Spleen (tissue), 11 donors: Measurements from ENCODE around the gene EAPP. TPM values are rescaled to one million over a fixed set of nuclear protein-coding genes. Genes with fewer than 3 reads are reported as not detected.
A peak's percentile ranks its signal among the peaks of the same experiment; 100 is the strongest.
"Not testable (repeated sequence)": the region's sequence is repeated elsewhere in the genome, so short reads cannot be mapped to it uniquely, and the experiment has no call there.

Experiments
- DNase-seq: peaks from one replicate; pipeline ENCODE4 v3.0.0-alpha.2; 2020
- H3K27ac ChIP-seq, 8 donors: fragments of 200-600 bp; sonication (generic) in 7 of 8; 1 replicate in 4 of 8; 2 replicates in 4 of 8; pipeline versions ENCODE4 v1.5.0 to v1.8.0; 2016 to 2021; ENCODE audit warnings: inconsistent platforms in 4 of 8, mild to moderate bottlenecking in 4 of 8, moderate library complexity in 1 of 8
- H3K27me3 ChIP-seq, 7 donors: fragments of 200-600 bp; sonication (generic) in 6 of 7; replicated peaks in 1 of 7; 1 replicate in 4 of 7; 2 replicates in 3 of 7; pipeline versions ENCODE4 v1.5.0 to v1.8.0; 2016 to 2021; ENCODE audit warnings: inconsistent platforms in 3 of 7, mild to moderate bottlenecking in 1 of 7
- H3K36me3 ChIP-seq, 6 donors: fragments of 200-600 bp; sonication (generic) in 5 of 6; 1 replicate in 4 of 6; 2 replicates in 2 of 6; pipeline versions ENCODE4 v1.5.0 to v1.8.0; 2016 to 2021; ENCODE audit warnings: inconsistent platforms in 2 of 6
- H3K4me1 ChIP-seq, 6 donors: fragments of 200-600 bp; sonication (generic) in 5 of 6; 1 replicate in 3 of 6; 2 replicates in 3 of 6; pipeline versions ENCODE4 v1.5.0 to v1.8.0; 2016 to 2021; ENCODE audit warnings: inconsistent platforms in 3 of 6
- H3K4me3 ChIP-seq, 8 donors: fragments of 200-600 bp; sonication (generic) in 7 of 8; 1 replicate in 4 of 8; 2 replicates in 4 of 8; pipeline versions ENCODE4 v1.5.0 to v1.8.0; 2016 to 2021; ENCODE audit warnings: inconsistent platforms in 4 of 8, mild to moderate bottlenecking in 4 of 8, moderate library complexity in 2 of 8
- H3K9me3 ChIP-seq, 8 donors: fragments of 200-600 bp; sonication (generic) in 7 of 8; 1 replicate in 4 of 8; 2 replicates in 4 of 8; pipeline versions ENCODE4 v1.5.0 to v1.8.0; 2016 to 2021; ENCODE audit warnings: inconsistent platforms in 4 of 8
- CTCF ChIP-seq, 11 experiments: fragments of 200-600 bp in 7 of 11; fragments of 450-650 bp in 4 of 11; sonication (generic) in 4 of 11; IDR thresholded peaks in 8 of 11; conservative IDR thresholded peaks in 3 of 11; 1 replicate in 7 of 11; 2 replicates in 4 of 11; pipeline versions ENCODE4 v1.4.0 to v1.8.0; 2016 to 2021; ENCODE audit warnings: antibody characterized with exemption in 11 of 11, inconsistent platforms in 4 of 11, mild to moderate bottlenecking in 1 of 11
- POLR2A ChIP-seq, 3 donors: fragments of 450-650 bp; IDR thresholded peaks; one replicate each; pipeline ENCODE4 v1.5.1; 2017; ENCODE audit warnings: antibody characterized with exemption in 3 of 3, mild to moderate bottlenecking in 1 of 3
- POLR2AphosphoS5 ChIP-seq, 3 donors: sonication (generic); formaldehyde crosslinking; IDR thresholded peaks; one replicate each; pipeline ENCODE4 v1.5.1; 2017; ENCODE audit warnings: antibody characterized with exemption in 3 of 3
- WGBS, 5 donors: extraction: QIAGEN DNeasy Blood & Tissue Kit in 3 of 5; methylation state at CpG; one replicate each; pipeline versions ENCODE4 v1.1.5 to v1.1.7; 2013 to 2018; 5-methylcytosine and 5-hydroxymethylcytosine counted together
- intact Hi-C: fragments of 100-400 bp; cut with DNase I; formaldehyde crosslinking; loops from one replicate; pipeline ENCODE4 v1.15.0; 2023; ENCODE audit warnings: low total_unique reads
- polyA plus RNA-seq, 3 donors: library from polyadenylated mRNA; stranded (reverse); fragments of 200-250 nt; gene quantifications; one replicate each; pipeline ENCODE4 v1.2.1, GENCODE V29; 2013
- total RNA-seq, 7 donors: library from RNA; depleted of rRNA in 3 of 7; stranded (reverse); fragments of >200 nt in 3 of 7; fragmentation: NEBNext Ultra II Directional in 4 of 7; extraction: Animal tissue kit (Norgen Biotek cat#: 25700) in 4 of 7; gene quantifications; one replicate each; pipeline versions ENCODE4 v1.1.0 to v1.2.1, GENCODE V29; 2016 to 2021
- donor health status: healthy with polysubstance abuse.
- donor health status: DM: no; HTN: no; CAD: no; lungs with moderate emphysema.
- donor health status: DM: no; HTN: no; CAD: no.
- donor health status: Bipolar disorder and iron deficiency.
- donor health status: healthy.
- donor health status: DM: no; HTN: no; CAD: no.
- donor health status: DM: yes; HTN: yes; CAD: no.

Gene EAPP
- total and polyA plus RNA-seq, 10 donors, result 26.7 to 44.9 (median 36.8) TPM

GRCh38 chr14:34522496-34522895 is 17.0 kb downstream of the EAPP start:
- Histone ChIP-seq H3K9me3 (no peaks in the 10 kb centered on the region), H3K27ac (no peak overlapping the region), H3K4me1 (no peaks in the 10 kb centered on the region), H3K27me3 (no peaks in the 10 kb centered on the region), H3K36me3 (peaks cover 13 to 100% (median 98%) of the 10 kb centered on the region in 6 donors), H3K4me3 (no peak overlapping the region)
- no peak for TF ChIP-seq POLR2A (IDR thresholded peaks at IDR 0.05)
- TF ChIP-seq CTCF (IDR thresholded peaks at IDR 0.05 in 8 of 11, conservative IDR thresholded peaks at IDR 0.05 in 3 of 11), result no peak
- no peak for TF ChIP-seq POLR2AphosphoS5 (IDR thresholded peaks at IDR 0.05)
- DNase-seq, result no peak
- 91 to 98% (median 98%) methylated on average over 2 of the region's 2 CpGs for WGBS, 5 donors
- intact Hi-C loops, result no loop called here

- H3K27ac ChIP-seq, H3K4me3 ChIP-seq, H3K4me1 ChIP-seq, intact Hi-C loops, H3K9me3 ChIP-seq, H3K27me3 ChIP-seq, DNase-seq: not testable (repeated sequence)
- 94 to 98% (median 96%) methylated on average over 6 of the region's 6 CpGs for WGBS, 5 donors
- H3K36me3 ChIP-seq, result peaks cover 13 to 100% (median 92%) of the 10 kb centered on the region in 6 donors
Measured at GRCh38 chr14:34521071-34521470, 18.4 kb downstream of the EAPP start.

GRCh38 chr14:34520304-34520970 is 19.1 kb downstream of the EAPP start:
- DNase-seq, H3K4me3 ChIP-seq, intact Hi-C loops, H3K4me1 ChIP-seq, H3K9me3 ChIP-seq, H3K27me3 ChIP-seq: not testable (repeated sequence)
- 94 to 98% (median 97%) methylated on average over 7 of the region's 7 CpGs for WGBS, 5 donors
- peak overlapping the region in 2 of 8 donors; percentile 7 to 16 for H3K27ac ChIP-seq
- peaks cover 13 to 100% (median 85%) of the 10 kb centered on the region in 6 donors for H3K36me3 ChIP-seq

- H3K36me3 ChIP-seq, result no peaks in the 10 kb centered on the region
- no peaks in the 10 kb centered on the region for H3K27me3 ChIP-seq
- no peaks in the 10 kb centered on the region for H3K9me3 ChIP-seq
- TF ChIP-seq POLR2AphosphoS5 (IDR thresholded peaks at IDR 0.05), result no peak
- TF ChIP-seq CTCF (IDR thresholded peaks at IDR 0.05 in 8 of 11, conservative IDR thresholded peaks at IDR 0.05 in 3 of 11), result no peak
- TF ChIP-seq POLR2A (IDR thresholded peaks at IDR 0.05), result no peak
- WGBS, 5 donors, result 92 to 98% (median 96%) methylated on average over 11 of the region's 11 CpGs
- no peak overlapping the region for H3K27ac ChIP-seq
- intact Hi-C loops, result no loop called here
- DNase-seq, result no peak
- H3K4me1 ChIP-seq, result no peaks in the 10 kb centered on the region
- H3K4me3 ChIP-seq, result no peak overlapping the region
Measured at GRCh38 chr14:34507884-34508283, 31.6 kb downstream of the EAPP start.

- no peak overlapping the region for H3K27ac ChIP-seq
- no peaks in the 10 kb centered on the region for H3K27me3 ChIP-seq
- no peak overlapping the region for H3K4me3 ChIP-seq
- no peaks in the 10 kb centered on the region for H3K9me3 ChIP-seq
- 86 to 91% (median 89%) methylated on average over 9 of the region's 9 CpGs for WGBS, 5 donors
- no peaks in the 10 kb centered on the region for H3K36me3 ChIP-seq
- intact Hi-C loops, result no loop called here
- no peak for DNase-seq
- H3K4me1 ChIP-seq, result no peaks in the 10 kb centered on the region
- TF ChIP-seq POLR2A (IDR thresholded peaks at IDR 0.05), result no peak
- no peak for TF ChIP-seq POLR2AphosphoS5 (IDR thresholded peaks at IDR 0.05)
- TF ChIP-seq CTCF (IDR thresholded peaks at IDR 0.05 in 8 of 11, conservative IDR thresholded peaks at IDR 0.05 in 3 of 11), result no peak
Measured at GRCh38 chr14:34507459-34507858, 32.0 kb downstream of the EAPP start.

GRCh38 chr14:34505124-34505491 is 34.4 kb downstream of the EAPP start:
- H3K27ac ChIP-seq, H3K4me1 ChIP-seq, H3K9me3 ChIP-seq, intact Hi-C loops, H3K4me3 ChIP-seq, DNase-seq, H3K27me3 ChIP-seq, H3K36me3 ChIP-seq: not testable (repeated sequence)
- 84 to 97% (median 92%) methylated on average over 5 of the region's 5 CpGs for WGBS, 5 donors

- 68 to 98% (median 81%) methylated on average over 9 of the region's 9 CpGs for WGBS, 5 donors
- H3K4me3 ChIP-seq, H3K27ac ChIP-seq, DNase-seq, H3K9me3 ChIP-seq, H3K36me3 ChIP-seq, H3K27me3 ChIP-seq, intact Hi-C loops, H3K4me1 ChIP-seq: not testable (repeated sequence)
Measured at GRCh38 chr14:34504027-34504426, 35.5 kb downstream of the EAPP start.
